TTC549 (cell line): ENCODE data around the gene HEPHL1.
"Not testable (repeated sequence)": the region's sequence is repeated elsewhere in the genome, so short reads cannot be mapped to it uniquely, and the experiment has no call there.

Source experiments
- FAIRE-seq: peaks from 2 replicates; lab custom pipeline; 2012; peaks lifted over from hg19 to GRCh38; lab: Jason Lieb, UNC

Gene HEPHL1

GRCh38 chr11:94088906-94089305 is 67.8 kb downstream of the HEPHL1 start:
- FAIRE-seq, result no peak

DNA sequence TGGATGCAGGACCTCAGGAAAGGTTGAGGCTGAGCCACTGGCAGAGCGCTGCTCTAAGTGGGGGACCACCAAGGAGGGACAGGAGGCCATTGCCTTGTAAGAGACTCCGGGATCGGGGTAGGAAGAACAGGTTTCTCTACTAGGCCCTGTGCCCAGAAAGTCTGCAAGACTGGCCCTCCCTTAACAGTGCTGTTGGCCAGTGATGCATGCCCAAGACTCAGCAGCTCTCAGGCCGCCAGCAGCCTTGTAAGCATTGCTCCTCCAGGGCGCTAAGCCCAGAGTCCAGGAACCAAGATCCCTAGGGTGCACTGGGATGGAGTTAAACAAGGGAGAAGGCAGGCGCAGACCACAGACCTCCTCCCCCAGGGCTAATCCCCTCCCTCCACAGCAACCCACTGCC is 68.2 kb downstream of the HEPHL1 start:
- no peak for FAIRE-seq

- no peak for FAIRE-seq
Measured at GRCh38 chr11:94090401-94090800, 69.2 kb downstream of the HEPHL1 start.

GRCh38 chr11:94091091-94091490 is 69.9 kb downstream of the HEPHL1 start:
- FAIRE-seq, result no peak

DNA sequence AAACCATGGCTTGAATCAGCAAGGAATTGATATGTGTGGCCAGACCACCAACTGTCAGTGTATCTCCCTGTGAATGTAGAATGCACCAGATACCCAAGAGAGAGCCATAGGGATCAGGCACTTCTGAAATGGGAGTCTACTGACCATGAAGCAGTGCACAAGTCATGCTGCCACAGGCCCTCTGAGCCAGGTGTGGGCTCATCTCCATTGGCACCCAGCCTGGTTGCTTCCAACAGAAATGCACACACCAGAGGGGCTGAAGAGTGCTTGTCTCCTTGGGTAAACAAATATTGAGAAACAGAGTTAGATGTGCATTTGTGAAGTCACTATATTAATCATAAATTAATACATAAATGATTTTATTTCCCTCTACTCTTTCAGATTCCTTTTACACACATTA is 79.1 kb downstream of the HEPHL1 start:
- no peak for FAIRE-seq

DNA sequence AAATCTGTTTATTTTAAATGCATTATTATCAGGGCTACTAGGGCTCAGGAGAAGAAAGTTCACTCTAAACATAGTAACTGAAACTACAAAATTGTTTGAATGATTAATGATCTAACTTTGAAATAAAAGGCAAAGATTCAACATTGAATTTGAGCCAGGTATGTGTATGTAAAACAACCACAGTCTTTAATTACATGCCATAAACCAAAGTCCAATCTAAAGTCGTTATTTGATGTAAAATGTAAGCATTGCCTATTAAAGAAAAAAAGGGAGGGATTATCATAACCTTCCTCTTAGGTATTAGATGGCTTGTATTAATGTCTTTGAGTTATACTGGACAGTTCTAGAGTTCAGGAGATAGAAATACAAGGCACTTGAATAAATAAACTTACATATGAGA is 82.3 kb downstream of the HEPHL1 start:
- FAIRE-seq, result no peak

- no peak for FAIRE-seq
Measured at GRCh38 chr11:94104734-94105133, 83.6 kb downstream of the HEPHL1 start.

DNA sequence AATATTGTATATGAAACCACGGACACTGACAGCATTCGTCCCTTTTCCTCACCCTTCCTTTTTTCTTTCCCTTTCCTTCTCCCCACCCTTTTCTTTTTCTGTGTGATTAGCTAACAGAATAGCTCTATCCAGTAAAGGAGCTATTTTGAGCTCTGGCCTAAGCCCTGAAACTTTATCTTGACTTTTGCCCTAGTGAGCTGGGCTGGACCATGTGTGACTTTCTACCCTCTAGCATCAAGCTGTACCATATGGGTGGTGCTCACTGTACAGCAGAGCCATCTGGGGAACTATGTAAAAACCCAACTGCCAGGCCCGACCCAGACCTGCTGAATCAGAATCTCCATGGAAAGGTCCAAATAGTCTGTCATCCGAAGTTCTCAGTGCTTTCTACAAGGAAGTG is 85.6 kb downstream of the HEPHL1 start:
- no peak for FAIRE-seq

DNA sequence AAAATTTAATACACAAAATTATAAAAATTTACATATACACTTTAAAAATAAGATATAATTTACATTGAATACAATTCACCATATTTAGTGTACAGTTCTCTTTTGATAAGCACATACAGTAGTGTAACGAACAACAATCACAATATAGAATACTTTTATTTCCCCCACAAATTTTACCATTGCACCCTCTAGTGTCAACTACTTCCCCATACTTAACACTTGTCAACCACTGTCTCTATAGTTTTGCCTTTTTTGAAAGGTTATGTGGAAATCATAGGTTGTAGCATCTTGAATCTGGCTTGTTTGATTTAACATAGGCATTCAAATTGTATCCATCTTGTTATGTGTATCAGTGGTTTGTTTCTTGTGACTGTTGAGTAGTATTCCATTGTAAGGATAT is 86.2 kb downstream of the HEPHL1 start:
- FAIRE-seq, result peak; percentile 41

DNA sequence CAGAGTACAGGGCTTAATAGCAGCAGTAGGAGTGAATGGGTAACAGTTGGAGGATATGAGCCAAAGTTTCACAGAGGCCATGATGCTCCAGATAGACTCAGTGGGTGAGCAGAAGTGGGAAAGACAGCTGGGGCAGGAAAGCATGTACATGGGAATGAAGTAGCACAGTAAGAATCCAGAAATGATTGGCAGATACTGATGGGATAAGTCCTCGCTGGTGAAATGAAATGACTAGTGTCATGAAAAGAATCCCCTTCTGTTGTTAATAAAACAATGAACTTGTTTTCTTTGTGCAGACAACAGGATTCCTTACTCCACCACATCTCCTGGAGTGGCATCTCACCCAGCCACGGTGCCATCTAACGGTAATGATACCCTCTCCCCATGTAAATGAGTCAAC is 90.1 kb downstream of the HEPHL1 start:
- no peak for FAIRE-seq

DNA sequence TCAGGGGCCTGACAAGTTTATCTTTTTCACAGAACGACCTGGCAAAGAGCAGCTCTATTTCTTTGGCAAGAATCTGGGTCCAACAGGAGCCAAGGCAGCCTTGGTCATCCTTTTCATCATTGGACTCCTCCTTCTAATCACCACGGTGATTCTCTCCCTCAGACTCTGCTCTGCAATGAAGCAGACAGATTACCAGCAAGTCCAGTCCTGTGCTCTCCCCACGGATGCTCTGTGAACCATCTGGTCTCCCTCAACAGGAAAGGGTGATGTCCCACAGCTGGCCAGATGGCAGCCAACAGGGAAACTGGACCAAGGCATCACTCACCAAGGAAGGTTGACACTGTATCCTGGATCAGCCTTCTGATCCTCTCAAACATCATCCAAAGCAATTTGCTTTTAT is 90.5 kb downstream of the HEPHL1 start:
- FAIRE-seq, result no peak

DNA sequence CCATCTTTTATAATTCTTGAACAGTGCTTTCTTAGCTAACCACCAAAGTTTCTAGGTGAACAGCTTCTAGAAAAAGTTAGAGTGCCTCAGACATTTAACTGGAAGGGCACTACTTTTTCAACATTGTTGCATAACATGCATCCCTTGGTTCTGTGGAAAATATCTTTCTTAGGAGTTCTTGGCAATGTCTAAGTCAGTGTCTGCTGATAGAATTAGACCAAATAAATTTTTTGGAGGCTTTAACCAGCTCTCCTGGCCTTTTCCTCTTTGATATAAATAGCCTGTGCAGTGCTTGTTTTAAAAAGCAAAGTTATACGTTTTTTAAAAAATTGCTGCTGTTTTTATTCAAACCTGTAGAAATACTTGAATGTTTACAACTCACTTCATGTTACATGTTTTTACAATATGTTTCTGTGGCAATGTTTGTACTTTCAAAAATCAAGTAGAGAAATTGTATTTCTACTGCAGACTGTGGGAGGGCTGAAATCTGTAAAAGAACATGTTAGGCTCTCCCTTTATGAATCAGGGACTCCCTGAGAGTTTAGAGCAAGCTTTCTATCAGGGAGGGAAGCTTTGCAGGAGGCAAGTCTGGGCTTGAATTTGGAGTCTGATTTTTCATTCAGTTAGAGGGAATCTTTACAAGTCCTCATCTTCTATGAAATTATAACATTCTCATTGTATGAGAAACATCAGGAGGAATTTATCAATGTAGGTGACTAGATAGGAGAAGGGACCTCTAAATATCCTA is 91.2 kb downstream of the HEPHL1 start:
- FAIRE-seq, result no peak

- no peak for FAIRE-seq
Measured at GRCh38 chr11:94117197-94117574, 96.0 kb downstream of the HEPHL1 start.

- FAIRE-seq, result no peak
Measured at GRCh38 chr11:94117871-94118270, 96.7 kb downstream of the HEPHL1 start.

GRCh38 chr11:94119676-94120075 is 98.5 kb downstream of the HEPHL1 start:
- not testable (repeated sequence) for FAIRE-seq

GRCh38 chr11:94120516-94120915 is 99.4 kb downstream of the HEPHL1 start:
- FAIRE-seq, result not testable (repeated sequence)

DNA sequence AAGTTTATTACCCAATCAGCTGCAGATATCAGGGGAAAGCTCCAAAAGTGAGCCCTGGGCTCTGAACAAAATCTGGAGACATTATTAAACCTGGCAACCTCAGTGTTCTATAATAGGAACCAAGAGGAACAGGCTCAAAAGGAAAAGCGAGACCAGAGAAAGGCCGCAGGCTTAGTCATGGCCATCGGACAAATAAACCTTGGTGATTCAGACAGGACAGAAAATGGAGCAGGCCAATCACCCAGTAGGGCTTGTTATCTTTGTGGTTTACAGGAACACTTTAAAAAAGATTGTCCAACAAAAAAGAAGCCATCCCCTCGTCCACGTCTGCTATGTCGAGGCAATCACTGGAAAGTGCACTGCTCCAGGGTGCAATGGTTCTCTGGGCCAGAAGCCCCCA is 99.8 kb downstream of the HEPHL1 start:
- FAIRE-seq, result no peak

DNA sequence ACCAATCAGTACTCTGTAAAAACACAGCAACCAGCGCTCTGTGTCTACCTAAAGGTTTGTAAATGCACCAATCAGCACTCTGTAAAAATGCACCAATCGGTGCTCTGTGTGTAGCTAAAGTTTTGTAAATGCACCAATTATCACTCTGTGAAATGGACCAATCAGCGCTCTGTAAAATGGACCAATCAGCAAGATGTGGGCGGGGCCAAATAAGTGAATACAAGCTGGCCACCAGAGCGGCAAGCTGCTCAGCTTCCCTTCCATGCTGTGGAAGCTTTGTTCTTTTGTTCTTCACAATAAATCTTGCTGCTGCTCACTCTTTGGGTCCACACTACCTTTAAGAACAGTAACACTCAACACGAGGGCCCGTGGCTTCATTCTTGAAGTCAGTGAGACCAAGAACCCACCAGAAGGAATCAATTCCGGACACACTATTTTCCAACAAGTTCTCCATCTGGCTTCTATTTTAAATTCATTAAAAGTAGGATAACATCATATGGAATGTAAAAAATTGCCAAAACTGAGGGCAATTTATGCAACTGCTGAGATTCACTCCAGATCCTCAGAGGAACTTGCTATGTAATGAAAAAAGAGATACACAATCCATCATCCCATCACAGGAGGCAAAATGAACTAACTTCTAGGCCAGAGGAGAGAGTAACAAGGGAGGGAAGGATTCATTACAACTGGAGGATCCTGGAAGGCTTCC is 104.4 kb downstream of the HEPHL1 start:
- no peak for FAIRE-seq

GRCh38 chr11:94127638-94128037 is 106.5 kb downstream of the HEPHL1 start:
- FAIRE-seq, result no peak

DNA sequence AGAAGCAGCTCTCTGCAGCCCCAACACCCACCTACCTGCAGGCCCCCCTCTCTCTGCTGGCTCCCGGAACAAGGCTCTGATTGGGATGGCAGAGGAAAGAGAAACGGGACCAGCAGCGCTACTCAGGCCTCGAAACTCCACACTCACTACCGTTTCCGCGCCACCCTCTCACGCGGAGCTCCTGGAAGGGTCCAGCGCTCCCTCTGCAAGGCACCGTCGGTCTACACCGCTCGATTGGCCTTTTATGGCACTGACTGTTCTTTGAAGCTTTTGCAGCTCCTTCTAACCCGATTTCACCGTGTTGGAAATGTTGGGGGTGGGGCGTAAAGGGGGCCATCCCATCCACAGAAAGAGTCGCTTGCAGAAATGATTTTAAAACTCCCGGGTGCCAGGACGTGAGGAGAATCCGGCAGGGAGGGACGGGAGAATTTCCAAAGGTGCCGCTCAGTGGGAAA is 107.2 kb downstream of the HEPHL1 start:
- no peak for FAIRE-seq

DNA sequence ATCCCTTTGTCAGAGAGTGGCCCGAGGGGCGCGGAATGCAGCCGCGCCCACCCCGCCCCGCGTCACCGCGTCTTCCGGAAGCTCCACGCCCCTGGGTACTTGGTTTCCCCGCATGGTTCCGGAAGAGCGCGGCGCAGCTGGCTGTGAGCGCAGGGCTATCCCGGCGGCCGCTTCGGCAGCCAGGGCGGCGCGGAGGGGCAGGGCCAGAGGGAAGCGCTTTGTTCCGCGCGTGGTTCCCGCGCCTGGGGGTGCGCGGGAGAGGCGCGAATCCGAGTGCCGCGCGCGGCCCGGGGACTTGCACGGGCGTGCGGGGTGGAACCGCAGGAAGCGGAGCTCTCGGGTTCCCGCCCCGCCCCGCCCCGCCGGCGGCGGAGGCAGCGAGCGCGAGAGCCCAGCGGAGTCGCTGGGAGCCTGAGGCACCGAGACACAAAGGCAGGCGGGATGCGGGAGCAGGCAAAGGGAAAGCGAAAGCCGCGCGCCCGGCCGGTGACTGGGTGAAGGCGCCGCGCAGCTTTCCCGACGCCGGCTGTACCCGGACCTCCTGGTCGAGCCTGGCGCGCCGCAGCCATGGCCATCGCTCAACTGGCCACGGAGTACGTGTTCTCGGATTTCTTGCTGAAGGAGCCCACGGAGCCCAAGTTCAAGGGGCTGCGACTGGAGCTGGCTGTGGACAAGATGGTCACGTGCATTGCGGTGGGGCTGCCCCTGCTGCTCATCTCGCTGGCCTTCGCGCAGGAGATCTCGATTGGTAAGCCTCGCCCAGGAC is 107.8 kb downstream of the HEPHL1 start, which contains the start of gene PANX1:
Gene PANX1, plus strand, starts transcription at position 96 of the 766 bp plus-strand sequence. Its CDS starts 472 bp downstream, at position 568.
- no peak for FAIRE-seq

- no peak for FAIRE-seq
Measured at GRCh38 chr11:94129512-94130297, 108.6 kb downstream of the HEPHL1 start.
